CD14-positive monocyte (primary cell): ENCODE data around the gene LAMB4. TPM values are rescaled to one million over a fixed set of nuclear protein-coding genes. Genes with fewer than 3 reads are reported as not detected.

Experiments
- DNase-seq, 3 donors: peaks; one replicate each; pipeline ENCODE4 v3.0.0-alpha.2; 2011 to 2022
- H2AFZ ChIP-seq: 2 replicates; pipeline ENCODE4 v1.6.0; 2012; ENCODE audit warnings: mild to moderate bottlenecking, low read depth, low read length, inconsistent platforms; ENCODE audit not compliant: insufficient read depth, poor library complexity, severe bottlenecking
- H3K27ac ChIP-seq, 2 donors: 1 replicate in 1 of 2; 2 replicates in 1 of 2; pipeline ENCODE4 v1.5.1; 2012 to 2013; ENCODE audit warnings: low read length in 2 of 2, control low read depth in 1 of 2, inconsistent platforms in 1 of 2, low read depth in 1 of 2, mild to moderate bottlenecking in 1 of 2
- H3K27me3 ChIP-seq, 2 donors: one replicate each; pipeline versions ENCODE4 v1.6.0 to v1.6.1; 2011 to 2013; ENCODE audit warnings: low read length in 2 of 2; ENCODE audit not compliant: control insufficient read depth in 2 of 2, insufficient read depth in 2 of 2
- H3K36me3 ChIP-seq, 2 donors: replicated peaks in 1 of 2; 1 replicate in 1 of 2; 2 replicates in 1 of 2; pipeline versions ENCODE4 v1.5.1 to v1.6.1; 2012 to 2013; ENCODE audit warnings: low read length in 2 of 2, control low read depth in 1 of 2, inconsistent platforms in 1 of 2, mild to moderate bottlenecking in 1 of 2; ENCODE audit not compliant: insufficient read depth in 2 of 2, control insufficient read depth in 1 of 2
- H3K4me1 ChIP-seq, 2 donors: 1 replicate in 1 of 2; 2 replicates in 1 of 2; pipeline versions ENCODE4 v1.5.1 to v1.6.1; 2012 to 2013; ENCODE audit warnings: low read length in 2 of 2, control low read depth in 1 of 2, inconsistent platforms in 1 of 2, mild to moderate bottlenecking in 1 of 2, moderate library complexity in 1 of 2; ENCODE audit not compliant: insufficient read depth in 2 of 2, control insufficient read depth in 1 of 2
- H3K4me2 ChIP-seq: replicated peaks from 2 replicates; pipeline ENCODE3; 2012; ENCODE audit warnings: low read length, moderate library complexity, mild to moderate bottlenecking; ENCODE audit not compliant: poor library complexity, severe bottlenecking; ENCODE audit errors: extremely low read depth
- H3K4me3 ChIP-seq, 3 experiments: fragments of 200-600 bp in 1 of 3; sonication (generic) in 1 of 3; replicated peaks in 1 of 3; 1 replicate in 2 of 3; 2 replicates in 1 of 3; pipeline ENCODE4 v1.5.1; 2011 to 2013; ENCODE audit warnings: low read length in 3 of 3, mild to moderate bottlenecking in 3 of 3, control low read depth in 2 of 3, low read depth in 2 of 3, inconsistent platforms in 1 of 3, moderate library complexity in 1 of 3
- H3K79me2 ChIP-seq: 2 replicates; pipeline ENCODE4 v1.6.0; 2012; ENCODE audit warnings: mild to moderate bottlenecking, control low read depth, inconsistent platforms, low read length, moderate library complexity; ENCODE audit not compliant: insufficient read depth
- H3K9ac ChIP-seq: 2 replicates; pipeline ENCODE4 v1.6.0; 2017; ENCODE audit warnings: low read length, mild to moderate bottlenecking; ENCODE audit not compliant: insufficient read depth, poor library complexity, severe bottlenecking
- H3K9me3 ChIP-seq, 2 donors: replicated peaks in 1 of 2; 1 replicate in 1 of 2; 2 replicates in 1 of 2; pipeline versions ENCODE4 v1.5.1 to v1.6.1; 2012 to 2013; ENCODE audit warnings: low read length in 2 of 2, control low read depth in 1 of 2; ENCODE audit not compliant: control insufficient read depth in 1 of 2, insufficient read depth in 1 of 2
- H4K20me1 ChIP-seq: 2 replicates; pipeline ENCODE4 v1.6.0; 2012; ENCODE audit warnings: mild to moderate bottlenecking, low read length, control low read depth, moderate library complexity; ENCODE audit not compliant: insufficient read depth
- H3K27ac Mint-ChIP-seq, 7 donors: one replicate each; pipeline ENCODE4 v1.8.0; 2020; ENCODE audit warnings: mild to moderate bottlenecking in 7 of 7, mixed read lengths in 7 of 7, moderate library complexity in 6 of 7, inconsistent platforms in 2 of 7
- H3K27me3 Mint-ChIP-seq, 3 donors: one replicate each; pipeline ENCODE4 v1.8.0; 2021 to 2022; ENCODE audit warnings: low read depth in 3 of 3, mild to moderate bottlenecking in 3 of 3, mixed read lengths in 3 of 3, moderate library complexity in 3 of 3, inconsistent platforms in 1 of 3
- H3K36me3 Mint-ChIP-seq, 2 donors: one replicate each; pipeline ENCODE4 v1.8.0; 2020; ENCODE audit warnings: mixed read lengths in 2 of 2, inconsistent platforms in 1 of 2, mild to moderate bottlenecking in 1 of 2
- H3K4me1 Mint-ChIP-seq: one replicate; pipeline ENCODE4 v1.8.0; 2020; ENCODE audit warnings: mild to moderate bottlenecking, mixed read lengths
- H3K4me3 Mint-ChIP-seq, 2 donors: one replicate each; pipeline ENCODE4 v1.8.0; 2020; ENCODE audit warnings: mild to moderate bottlenecking in 2 of 2, mixed read lengths in 2 of 2, moderate library complexity in 1 of 2
- H3K9me3 Mint-ChIP-seq, 7 donors: one replicate each; pipeline ENCODE4 v1.8.0; 2020 to 2022; ENCODE audit warnings: mixed read lengths in 7 of 7, mild to moderate bottlenecking in 6 of 7, moderate library complexity in 6 of 7, inconsistent platforms in 2 of 7
- CTCF ChIP-seq: fragments of 200-600 bp; IDR thresholded peaks from one replicate; pipeline ENCODE4 v1.8.0; 2022; ENCODE audit warnings: antibody characterized with exemption, mild to moderate bottlenecking
- WGBS: methylation state at CpG from one replicate; pipeline ENCODE4 v1.1.5; 2013; ENCODE audit warnings: missing lambda C conversion rate; ENCODE audit not compliant: insufficient coverage; 5-methylcytosine and 5-hydroxymethylcytosine counted together
- intact Hi-C, 2 donors: fragments of 100-400 bp; cut with micrococcal nuclease; formaldehyde crosslinking; loops; one replicate each; pipeline versions ENCODE4 v1.15.0 to v1.15.1; 2023
- polyA plus RNA-seq, 3 donors: library from polyadenylated mRNA; depleted of rRNA in 1 of 3; unstranded in 2 of 3; stranded (reverse) in 1 of 3; fragments of 300-500 nt in 2 of 3; fragments of >200 nt in 1 of 3; fragmentation: Illumina TruSeq in 2 of 3; gene quantifications; 1 replicate in 2 of 3; 2 replicates in 1 of 3; pipeline ENCODE4 v1.2.3, GENCODE V29; 2012 to 2021

The LAMB4 gene
- polyA plus RNA-seq, 3 donors, result not detected

GRCh38 chr7:108014747-108015682, 115.1 kb downstream of the LAMB4 start:
- no peaks in the 10 kb centered on the region for H3K4me1 Mint-ChIP-seq
- H3K9me3 ChIP-seq, result no peaks in the 10 kb centered on the region
- no peaks in the 10 kb centered on the region for H3K4me1 ChIP-seq
- no peaks in the 10 kb centered on the region for H3K9me3 Mint-ChIP-seq
- no peak overlapping the region for H3K4me3 Mint-ChIP-seq
- DNase-seq, result no peak
- peaks cover 0 to 4% (median 4%) of the 10 kb centered on the region in 3 donors for H3K27me3 Mint-ChIP-seq
- WGBS, result no CpG with 5 or more reads among the region's 6 CpGs
- no peaks in the 10 kb centered on the region for H3K27me3 ChIP-seq
- no peak for TF ChIP-seq CTCF
- H3K4me3 ChIP-seq, result no peak overlapping the region
- H4K20me1 ChIP-seq, result no peaks in the 10 kb centered on the region
- H3K27ac Mint-ChIP-seq, result no peak overlapping the region
- H3K36me3 ChIP-seq, result no peaks in the 10 kb centered on the region
- intact Hi-C loops, result no loop called here
- H3K36me3 Mint-ChIP-seq, result no peaks in the 10 kb centered on the region
- H3K4me2 ChIP-seq, result no peak overlapping the region
- H3K27ac ChIP-seq, result no peak overlapping the region
- no peak overlapping the region for H3K9ac ChIP-seq
- H3K79me2 ChIP-seq, result no peaks in the 10 kb centered on the region
- no peak overlapping the region for H2AFZ ChIP-seq

- no peaks in the 10 kb centered on the region for H3K79me2 ChIP-seq
- WGBS, result 13% methylated on average over 1 of the region's 2 CpGs
These were observed 115.9 kb downstream of the LAMB4 start for GRCh38 chr7:108014215-108014614.

More at GRCh38 chr7:108014215-108014614, 115.9 kb downstream of the LAMB4 start:
- Histone ChIP-seq H3K4me1 (no peaks in the 10 kb centered on the region), H4K20me1 (no peaks in the 10 kb centered on the region), H3K9me3 (no peaks in the 10 kb centered on the region), H3K36me3 (no peaks in the 10 kb centered on the region), H2AFZ (no peak overlapping the region), H3K4me3 (no peak overlapping the region), H3K9ac (no peak overlapping the region), H3K4me2 (no peak overlapping the region), H3K27ac (no peak overlapping the region), H3K27me3 (no peaks in the 10 kb centered on the region)
- no peak for DNase-seq
- no peak for TF ChIP-seq CTCF
- H3K27ac Mint-ChIP-seq, result no peak overlapping the region
- no peaks in the 10 kb centered on the region for H3K36me3 Mint-ChIP-seq
- H3K4me3 Mint-ChIP-seq, result no peak overlapping the region
- H3K4me1 Mint-ChIP-seq, result no peaks in the 10 kb centered on the region
- peaks cover 0 to 4% (median 4%) of the 10 kb centered on the region in 3 donors for H3K27me3 Mint-ChIP-seq
- intact Hi-C loops, result no loop called here
- no peaks in the 10 kb centered on the region for H3K9me3 Mint-ChIP-seq
